ENCODE data around the gene SMARCC2. TPM values are rescaled to one million over a fixed set of nuclear protein-coding genes. Genes with fewer than 3 reads are reported as not detected.

The SMARCC2 gene
- total and polyA plus RNA-seq, 9 of the 15 experiments (the other 6 are each of a cell fraction or from before 2014, with no cell fraction given), result 11.9 to 86.0 (median 36.6) TPM

- no peak for TF ChIP-seq ELK1 (CRISPR knock-in tag; IDR thresholded peaks at IDR 0.05)
- TF ChIP-seq ZNF699 (CRISPR knock-in tag; IDR thresholded peaks at IDR 0.05; ENCODE audit: insufficient replicate concordance), result no peak
- TF ChIP-seq ZSCAN32 (CRISPR knock-in tag; IDR thresholded peaks at IDR 0.05), result no peak
- no peak for TF ChIP-seq COPS2 (conservative IDR thresholded peaks at IDR 0.05)
- peak; percentile 28; the same call in 1 of the 2 replicates for TF ChIP-seq ATF7 (IDR thresholded peaks at IDR 0.05)
- no peak for TF ChIP-seq SMAD2 (IDR thresholded peaks at IDR 0.05; ENCODE audit: low read depth, low read length)
- TF ChIP-seq NR2F6 (CRISPR knock-in tag; IDR thresholded peaks at IDR 0.05), result no peak
- no peak for TF ChIP-seq ZNF277 (CRISPR knock-in tag; IDR thresholded peaks at IDR 0.05; ENCODE audit: borderline replicate concordance)
- peak; percentile 92 for TF ChIP-seq SMAD4 (CRISPR knock-in tag; conservative IDR thresholded peaks at IDR 0.05)
- peak; percentile 57; the same call in 1 of the 2 replicates for TF ChIP-seq SPI1 (IDR thresholded peaks at IDR 0.05; ENCODE audit: borderline replicate concordance, low read depth, low read length)
- TF ChIP-seq ZBTB11 (CRISPR knock-in tag; IDR thresholded peaks at IDR 0.05), result no peak
- no peak for TF ChIP-seq KHSRP (IDR thresholded peaks at IDR 0.05)
- peak; percentile 88 for TF ChIP-seq RBFOX2 (IDR thresholded peaks at IDR 0.05; ENCODE audit: low read depth, low read length)
- TF ChIP-seq ELK3 (CRISPR knock-in tag; IDR thresholded peaks at IDR 0.05), result no peak
- TF ChIP-seq NFYB (IDR thresholded peaks at IDR 0.05; ENCODE audit: extremely low read depth, insufficient read length), result no peak
- TF ChIP-seq NR1H2 (CRISPR knock-in tag; IDR thresholded peaks at IDR 0.05), result no peak
- TF ChIP-seq EWSR1 (IDR thresholded peaks at IDR 0.05; ENCODE audit: borderline replicate concordance, low read depth, partially characterized antibody), result no peak
- TF ChIP-seq MYBL2 (IDR thresholded peaks at IDR 0.05; ENCODE audit: low read depth), result no peak
- TF ChIP-seq MYBL2 (CRISPR knock-in tag; IDR thresholded peaks at IDR 0.05; ENCODE audit: borderline replicate concordance), result no peak
- no peak; the same call in 1 of the 2 replicates for TF ChIP-seq NFRKB (IDR thresholded peaks at IDR 0.05; ENCODE audit: low read depth)
- peak; percentile 64 for TF ChIP-seq HCFC1 (IDR thresholded peaks at IDR 0.05; ENCODE audit: low read depth, low read length)
These were observed 32.7 kb upstream of the SMARCC2 start, which contains the start of gene RNF41 (continued) for GRCh38 chr12:56221757-56222530.

Data from K562 (cell line).